GM18520 (cell line): Measurements from ENCODE around the gene CDC26.
A peak's percentile ranks its signal among the peaks of the same experiment; 100 is the strongest.
"Not testable (repeated sequence)": the region's sequence is repeated elsewhere in the genome, so short reads cannot be mapped to it uniquely, and the experiment has no call there.

Experiments
- ATAC-seq: cut with Tn5 transposase; IDR thresholded peaks from one replicate; pipeline ENCODE4 v1.9.1; 2021; ENCODE audit not compliant: unreplicated experiment

CDC26 gene

DNA sequence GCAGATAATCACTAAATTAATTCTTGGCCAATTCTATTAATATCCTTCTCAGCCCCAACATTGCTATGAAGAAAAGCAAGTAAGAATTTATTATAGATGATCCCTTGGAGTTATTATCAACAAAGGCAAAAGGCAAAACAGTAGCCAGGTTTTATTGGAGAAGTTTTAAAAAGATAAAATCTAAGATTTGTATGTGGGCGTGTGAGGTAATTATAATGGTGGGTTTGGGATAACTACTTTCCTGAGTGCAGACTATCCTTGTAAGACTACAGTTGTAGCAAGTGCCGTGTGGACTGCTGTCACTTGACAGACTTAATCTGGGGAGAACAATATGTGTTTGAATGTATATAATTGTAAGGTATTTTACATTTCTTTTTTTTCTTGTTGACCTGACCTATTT, 30.8 kb downstream of the CDC26 start:
- ATAC-seq: no peak

DNA sequence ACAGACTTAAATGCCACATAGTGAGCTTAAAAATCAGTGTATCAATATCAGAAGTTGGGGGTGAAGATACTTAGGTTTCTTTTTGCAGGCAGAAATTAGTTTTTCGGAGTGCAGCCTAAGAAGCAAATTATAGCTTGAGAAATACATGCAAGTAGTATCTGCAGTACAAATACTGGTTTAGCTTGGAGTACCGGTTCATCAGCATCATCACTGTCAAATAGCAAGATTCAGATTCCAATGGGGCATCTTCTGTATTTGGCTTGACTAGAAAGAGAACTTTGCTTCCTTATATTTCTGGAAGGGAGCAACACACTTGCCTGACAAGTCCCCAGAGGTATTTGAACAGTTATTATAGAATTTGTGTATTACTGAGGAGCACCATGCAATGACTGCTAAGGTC, 34.2 kb downstream of the CDC26 start:
- no peak for ATAC-seq

- ATAC-seq: no peak
Measured at GRCh38 chr9:113238859-113239232, 36.5 kb downstream of the CDC26 start.

- no peak for ATAC-seq
Measured at GRCh38 chr9:113238202-113238858, 37.0 kb downstream of the CDC26 start.

DNA sequence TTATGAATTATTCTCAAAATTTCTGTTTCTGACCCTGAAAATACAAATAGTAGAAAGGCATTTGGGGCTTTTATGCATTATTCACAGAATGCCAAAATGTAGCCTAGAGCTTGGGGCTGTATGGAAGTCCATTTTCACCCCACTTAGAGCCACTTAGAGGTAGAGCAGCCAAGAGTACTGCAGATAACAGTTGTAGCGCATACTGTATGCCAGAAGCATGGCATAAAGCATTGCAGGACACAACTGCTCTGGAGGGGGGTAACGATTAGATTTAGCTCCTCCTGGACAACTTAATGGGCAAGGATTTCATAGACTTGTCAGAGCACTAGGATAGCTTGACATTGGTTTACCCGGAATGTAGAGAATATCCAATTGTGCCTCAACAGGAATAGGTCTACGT, 38.3 kb downstream of the CDC26 start:
- no peak for ATAC-seq

GRCh38 chr9:113235701-113236255, 39.6 kb downstream of the CDC26 start:
- ATAC-seq: not testable (repeated sequence)

DNA sequence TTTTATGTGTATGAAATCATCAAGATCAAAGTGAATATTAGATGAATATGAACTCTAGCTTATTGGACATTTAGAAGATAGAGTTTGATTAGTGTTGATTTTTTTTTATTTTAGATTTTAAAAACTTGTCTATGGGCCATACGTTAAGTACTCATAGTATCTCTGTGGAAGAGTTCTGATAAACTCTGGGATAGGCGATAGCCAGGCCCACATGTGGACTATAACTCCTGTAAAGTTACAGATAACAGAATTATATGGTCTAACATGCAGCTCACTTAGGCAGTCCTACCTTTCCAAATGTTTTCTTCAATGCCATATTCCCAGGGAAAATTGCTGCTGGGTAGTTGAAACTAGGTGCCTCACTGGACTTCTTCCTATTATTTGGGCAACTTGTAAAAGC, 43.7 kb downstream of the CDC26 start:
- ATAC-seq: no peak

GRCh38 chr9:113228130-113228665, 47.2 kb downstream of the CDC26 start:
- ATAC-seq: no peak

DNA sequence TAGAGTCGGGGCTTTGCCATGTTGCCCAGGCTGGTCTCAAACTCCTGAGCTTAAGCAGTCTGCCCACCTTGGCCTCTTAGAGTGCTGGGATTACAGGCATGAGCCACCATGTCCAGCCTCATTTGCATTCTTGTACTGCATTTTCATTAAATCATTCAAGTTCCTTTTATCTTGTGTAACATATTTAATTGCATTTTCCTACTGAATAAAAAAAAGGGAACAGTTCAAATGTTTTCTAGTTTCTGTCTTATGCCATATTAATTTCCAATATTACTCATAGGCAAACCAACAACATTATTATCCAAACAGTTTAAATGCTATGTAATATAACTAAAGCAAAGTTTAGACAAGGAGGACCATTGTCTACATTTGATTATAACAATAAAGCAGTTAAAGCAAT, 47.9 kb downstream of the CDC26 start:
- ATAC-seq: no peak

- ATAC-seq: no peak
Measured at GRCh38 chr9:113223963-113224362, 51.4 kb downstream of the CDC26 start.

DNA sequence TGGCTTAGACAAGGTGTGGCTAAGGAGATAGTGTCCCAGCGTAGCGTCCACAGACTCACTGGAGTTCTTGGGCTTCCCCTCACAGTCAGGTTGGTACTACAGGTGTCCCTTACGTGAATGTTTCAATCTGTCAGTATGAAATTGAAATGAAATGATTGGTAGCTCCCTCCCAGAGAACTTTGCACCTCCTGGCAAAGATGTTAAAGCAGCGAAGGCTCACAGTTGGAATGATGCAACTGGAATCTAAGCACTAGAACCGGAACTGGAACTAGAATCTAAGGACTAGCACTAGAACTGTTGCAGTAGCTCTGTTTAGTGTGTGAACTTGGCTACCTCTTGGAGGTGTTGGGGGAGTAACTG, 52.9 kb downstream of the CDC26 start:
- ATAC-seq: no peak

DNA sequence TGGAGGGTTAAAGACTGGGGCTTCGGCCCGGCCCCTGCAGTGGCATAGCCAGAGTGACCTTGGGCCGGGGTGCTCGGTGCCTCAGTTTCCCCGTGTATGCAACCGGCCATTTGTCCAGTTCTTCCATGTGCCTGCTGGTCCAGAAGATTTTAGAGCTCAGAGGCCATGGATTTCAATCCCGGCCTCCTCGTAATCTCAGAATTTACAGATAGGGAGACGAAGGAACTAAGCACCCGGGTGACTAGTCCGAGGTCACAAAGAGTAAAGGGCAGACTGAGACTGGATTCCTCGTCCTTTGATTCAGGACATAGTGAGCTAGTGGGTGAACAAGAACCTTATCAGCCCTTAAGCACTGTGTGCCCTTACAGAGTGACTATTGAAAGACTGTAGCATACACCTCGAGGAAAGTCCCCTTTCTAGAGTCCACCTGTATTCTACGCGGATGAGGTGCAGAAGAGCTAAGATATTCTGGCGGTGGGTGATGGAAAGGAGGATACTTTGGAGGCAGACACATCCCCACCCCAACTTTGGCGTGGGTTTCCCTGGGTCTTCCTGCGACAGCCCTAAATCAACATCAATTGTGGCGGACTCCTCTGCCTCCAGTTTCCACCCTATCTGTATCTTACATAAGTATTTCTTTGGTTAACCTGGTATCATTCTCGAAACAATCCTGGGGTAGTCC, 53.4 kb downstream of the CDC26 start:
- no peak for ATAC-seq

DNA sequence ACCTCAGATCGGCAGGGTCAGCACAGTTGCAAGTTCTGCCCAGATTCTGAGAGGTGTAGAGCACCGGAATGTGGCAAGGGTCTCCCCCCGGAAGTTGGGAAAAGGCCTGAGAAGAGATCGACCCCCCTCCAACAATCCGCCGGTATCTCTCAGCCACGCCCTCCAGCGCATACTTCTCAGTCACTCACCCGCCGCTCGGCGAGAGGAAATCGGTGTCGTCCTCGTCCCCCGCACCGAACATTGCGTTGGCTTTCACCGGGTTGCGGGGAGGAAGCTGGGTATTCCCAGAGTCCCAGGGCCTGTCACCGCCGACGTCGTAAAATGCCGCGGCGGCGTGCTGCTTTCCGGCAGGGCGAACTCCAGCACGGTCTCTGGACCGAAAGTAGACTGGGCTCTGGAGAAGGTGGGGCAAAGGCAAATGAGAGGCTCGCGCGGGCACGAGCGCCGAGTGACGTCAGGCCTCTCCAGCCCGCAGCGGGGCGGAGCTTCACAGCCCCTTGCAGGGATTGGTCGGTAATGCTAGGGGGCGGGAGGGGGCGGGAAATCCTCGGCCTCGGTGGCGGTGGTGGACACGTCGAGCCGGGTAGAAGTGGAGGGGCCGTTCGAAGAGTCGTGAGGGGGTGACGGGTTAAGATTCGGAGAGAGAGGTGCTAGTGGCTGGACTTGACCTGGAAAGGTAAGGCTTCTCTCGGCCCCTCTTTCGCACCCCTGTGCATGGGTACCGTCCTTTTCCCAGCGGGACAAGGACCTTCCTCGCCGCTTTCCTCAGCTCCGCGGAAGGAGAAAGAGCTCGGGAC, 54.2 kb downstream of the CDC26 start, which contains the start of the genes FKBP15 and SLC31A1:
Gene FKBP15, minus strand, starts transcription at position 275 of the 797 bp plus-strand sequence. Its CDS starts 34 bp downstream, at position 241.
Gene SLC31A1, plus strand, starts transcription at position 542 of the 797 bp plus-strand sequence. CDS start 34,605 bp downstream, outside the sequence.
- ATAC-seq: peak; percentile 79

GRCh38 chr9:113220467-113221002, 54.8 kb downstream of the CDC26 start:
- no peak for ATAC-seq

GRCh38 chr9:113219969-113220368, 55.4 kb downstream of the CDC26 start:
- peak; percentile 60 for ATAC-seq

GRCh38 chr9:113219186-113219936, 56.0 kb downstream of the CDC26 start:
- peak; percentile 25 for ATAC-seq
